Vagina (tissue), 2 donors: ENCODE results near the gene CADPS2. TPM values are rescaled to one million over a fixed set of nuclear protein-coding genes. Genes with fewer than 3 reads are reported as not detected.

Experiments
- DNase-seq, 2 donors: peaks; one replicate each; pipeline ENCODE4 v3.0.0-alpha.2; 2017; ENCODE audit errors: extremely low spot score in 2 of 2
- H3K27ac ChIP-seq: fragments of 200-600 bp; sonication (generic); one replicate; pipeline ENCODE4 v1.5.1; 2019
- H3K27me3 ChIP-seq: fragments of 200-600 bp; sonication (generic); one replicate; pipeline ENCODE4 v1.5.1; 2019
- H3K36me3 ChIP-seq, 2 donors: fragments of 200-600 bp; sonication (generic); one replicate each; pipeline ENCODE4 v1.5.1; 2017 to 2019
- H3K4me1 ChIP-seq: fragments of 200-600 bp; sonication (generic); one replicate; pipeline ENCODE4 v1.5.1; 2019
- H3K4me3 ChIP-seq, 2 donors: fragments of 200-600 bp; sonication (generic); 1 replicate in 1 of 2; 2 replicates in 1 of 2; pipeline ENCODE4 v1.5.1; 2016 to 2019
- H3K9me3 ChIP-seq: fragments of 200-600 bp; sonication (generic); one replicate; pipeline ENCODE4 v1.5.1; 2019
- POLR2A ChIP-seq, 2 donors: fragments of 450-650 bp; IDR thresholded peaks; one replicate each; pipeline ENCODE4 v1.6.1; 2017; ENCODE audit warnings: antibody characterized with exemption in 2 of 2, mild to moderate bottlenecking in 2 of 2, moderate library complexity in 2 of 2
- POLR2AphosphoS5 ChIP-seq, 2 donors: sonication (generic); formaldehyde crosslinking; IDR thresholded peaks; one replicate each; pipeline ENCODE4 v1.9.0; 2017; ENCODE audit warnings: antibody characterized with exemption in 2 of 2, mild to moderate bottlenecking in 2 of 2, low read depth in 1 of 2; ENCODE audit not compliant: insufficient read depth in 1 of 2
- intact Hi-C: fragments of 100-400 bp; cut with DNase I; formaldehyde crosslinking; loops from one replicate; pipeline ENCODE4 v1.15.1; 2023
- total RNA-seq: library from RNA; depleted of rRNA; stranded (reverse); fragments of >200 nt; gene quantifications from one replicate; pipeline ENCODE4 v1.2.3, GENCODE V29; 2016
- TF ChIP-seq, protein P1 (sequence below), 3 experiments: fragments of 450-650 bp in 2 of 3; fragments of 200-600 bp in 1 of 3; sonication (generic) in 1 of 3; IDR thresholded peaks; one replicate each; pipeline ENCODE4 v1.5.1; 2017 to 2019; ENCODE audit warnings: antibody characterized with exemption in 3 of 3, mild to moderate bottlenecking in 2 of 3, moderate library complexity in 2 of 3

The CADPS2 gene
- total RNA-seq, 1 donor from 2014 or later, result 25.5 TPM

DNA sequence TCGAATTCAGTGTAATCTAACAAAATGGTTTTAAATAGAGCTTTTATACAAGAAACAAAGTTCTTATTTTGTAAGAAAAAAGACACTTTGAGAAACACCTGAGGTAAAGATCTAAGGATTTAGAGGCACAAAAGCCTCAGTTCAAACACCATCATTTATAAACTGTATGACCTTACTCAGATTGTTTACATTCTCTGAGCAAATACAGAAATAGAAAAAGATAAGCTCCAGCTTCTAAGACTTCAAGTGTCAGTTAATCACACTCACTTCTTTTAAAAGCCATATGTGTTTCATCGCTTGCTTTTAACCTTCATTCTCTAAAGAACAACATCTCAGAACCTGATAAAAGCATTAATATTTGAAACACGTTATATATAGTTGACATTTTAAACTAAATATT lies 27.9 kb downstream of the CADPS2 start:
- H3K36me3 ChIP-seq, result no peaks in the 10 kb centered on the region
- no peak overlapping the region for H3K27ac ChIP-seq
- H3K4me1 ChIP-seq, result no peaks in the 10 kb centered on the region
- DNase-seq, result no peak
- intact Hi-C loops, result no loop called here
- H3K4me3 ChIP-seq, result no peak overlapping the region
- H3K27me3 ChIP-seq, result no peaks in the 10 kb centered on the region
- TF ChIP-seq, protein P1, sequence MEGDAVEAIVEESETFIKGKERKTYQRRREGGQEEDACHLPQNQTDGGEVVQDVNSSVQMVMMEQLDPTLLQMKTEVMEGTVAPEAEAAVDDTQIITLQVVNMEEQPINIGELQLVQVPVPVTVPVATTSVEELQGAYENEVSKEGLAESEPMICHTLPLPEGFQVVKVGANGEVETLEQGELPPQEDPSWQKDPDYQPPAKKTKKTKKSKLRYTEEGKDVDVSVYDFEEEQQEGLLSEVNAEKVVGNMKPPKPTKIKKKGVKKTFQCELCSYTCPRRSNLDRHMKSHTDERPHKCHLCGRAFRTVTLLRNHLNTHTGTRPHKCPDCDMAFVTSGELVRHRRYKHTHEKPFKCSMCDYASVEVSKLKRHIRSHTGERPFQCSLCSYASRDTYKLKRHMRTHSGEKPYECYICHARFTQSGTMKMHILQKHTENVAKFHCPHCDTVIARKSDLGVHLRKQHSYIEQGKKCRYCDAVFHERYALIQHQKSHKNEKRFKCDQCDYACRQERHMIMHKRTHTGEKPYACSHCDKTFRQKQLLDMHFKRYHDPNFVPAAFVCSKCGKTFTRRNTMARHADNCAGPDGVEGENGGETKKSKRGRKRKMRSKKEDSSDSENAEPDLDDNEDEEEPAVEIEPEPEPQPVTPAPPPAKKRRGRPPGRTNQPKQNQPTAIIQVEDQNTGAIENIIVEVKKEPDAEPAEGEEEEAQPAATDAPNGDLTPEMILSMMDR (IDR thresholded peaks at IDR 0.05), result no peak
- TF ChIP-seq POLR2A (IDR thresholded peaks at IDR 0.05) (no peak), POLR2AphosphoS5 (IDR thresholded peaks at IDR 0.05; ENCODE audit: insufficient read depth in 1 of 2, low read depth in 1 of 2) (no peak)
- no peaks in the 10 kb centered on the region for H3K9me3 ChIP-seq

DNA sequence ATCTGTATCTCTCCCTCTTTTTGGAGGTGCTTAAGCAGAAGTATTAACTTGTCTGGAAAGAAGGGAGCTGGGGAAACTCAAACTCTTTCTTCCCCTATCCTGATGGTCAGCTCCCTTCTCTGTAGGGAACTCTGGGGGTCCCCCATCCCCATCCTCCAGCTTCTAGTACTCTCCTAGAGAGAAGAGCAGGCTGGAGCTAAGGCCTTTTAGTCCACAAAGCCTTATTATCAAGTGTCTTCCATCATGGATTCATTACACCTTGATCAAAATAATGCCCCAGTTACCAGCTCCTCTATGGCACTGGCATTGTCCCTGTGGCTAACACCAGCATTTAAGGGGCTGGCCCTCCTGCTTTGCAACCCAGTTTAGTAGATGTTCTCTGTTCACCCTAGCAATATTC lies 35.7 kb downstream of the CADPS2 start:
- TF ChIP-seq, protein P1 (IDR thresholded peaks at IDR 0.05), result no peak
- TF ChIP-seq POLR2AphosphoS5 (IDR thresholded peaks at IDR 0.05; ENCODE audit: insufficient read depth in 1 of 2, low read depth in 1 of 2) (no peak), POLR2A (IDR thresholded peaks at IDR 0.05) (no peak)
- intact Hi-C loops, result no loop called here

DNA sequence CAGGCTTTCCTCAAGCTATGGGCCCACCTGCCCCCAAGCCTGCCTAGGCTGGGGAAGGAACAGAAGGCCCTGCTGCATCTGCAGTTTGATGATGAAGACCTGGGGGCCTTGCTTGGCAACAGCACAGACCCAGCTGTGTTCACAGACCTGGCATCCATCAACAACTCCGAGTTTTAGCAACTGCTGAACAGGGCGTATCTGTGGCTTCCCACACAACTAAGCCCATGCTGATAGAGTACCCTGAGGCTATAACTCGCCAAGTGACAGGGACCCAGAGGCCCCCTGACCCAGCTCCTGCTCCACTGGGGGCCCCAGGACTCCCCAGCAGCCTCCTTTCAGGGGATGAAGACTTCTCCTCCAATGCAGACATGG lies 36.3 kb downstream of the CADPS2 start:
- H3K27me3 ChIP-seq, result no peaks in the 10 kb centered on the region
- no peaks in the 10 kb centered on the region for H3K36me3 ChIP-seq
- no peak for TF ChIP-seq POLR2A (IDR thresholded peaks at IDR 0.05)
- TF ChIP-seq POLR2AphosphoS5 (IDR thresholded peaks at IDR 0.05; ENCODE audit: insufficient read depth in 1 of 2, low read depth in 1 of 2), result no peak
- TF ChIP-seq, protein P1 (IDR thresholded peaks at IDR 0.05), result no peak
- no peak overlapping the region for H3K4me3 ChIP-seq
- no peak for DNase-seq
- H3K27ac ChIP-seq, result no peak overlapping the region
- H3K9me3 ChIP-seq, result no peaks in the 10 kb centered on the region
- no peaks in the 10 kb centered on the region for H3K4me1 ChIP-seq
- intact Hi-C loops, result no loop called here

More for the DNA sequence above, 35.7 kb downstream of the CADPS2 start:
- H3K4me3 ChIP-seq, result no peak overlapping the region
- no peak for DNase-seq
- H3K4me1 ChIP-seq, result no peaks in the 10 kb centered on the region
- no peaks in the 10 kb centered on the region for H3K9me3 ChIP-seq
- no peak overlapping the region for H3K27ac ChIP-seq
- H3K36me3 ChIP-seq, result no peaks in the 10 kb centered on the region
- no peaks in the 10 kb centered on the region for H3K27me3 ChIP-seq

DNA sequence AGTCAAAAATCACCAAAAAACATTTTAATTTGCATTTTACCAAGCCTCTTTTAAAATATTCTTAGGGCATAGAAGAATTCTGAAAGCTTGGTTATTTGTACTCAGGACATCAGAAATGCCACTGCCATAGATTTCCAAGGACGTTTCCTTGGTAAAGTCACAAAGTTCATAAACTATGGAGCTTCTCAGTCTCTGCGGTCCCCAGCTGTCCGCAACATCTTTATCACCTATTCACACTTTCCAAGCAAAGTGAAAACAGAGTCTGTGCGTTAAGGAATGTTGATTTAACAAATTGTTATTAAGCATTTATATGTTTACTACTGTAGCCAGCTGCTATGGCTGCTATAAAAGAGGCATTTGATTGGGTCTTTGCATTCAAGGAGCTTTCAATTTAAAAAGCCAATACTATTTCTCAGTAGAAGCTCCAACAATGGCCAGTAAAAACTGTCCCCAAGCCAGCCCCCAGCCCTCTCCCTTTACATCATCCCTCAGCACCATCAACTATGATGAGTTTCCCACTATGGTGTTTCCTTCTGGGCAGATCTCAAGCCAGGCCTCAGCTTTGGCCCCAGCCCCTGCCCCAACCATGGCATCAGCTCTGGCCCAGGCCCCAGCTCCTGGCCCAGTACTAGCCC lies 36.8 kb downstream of the CADPS2 start:
- no peaks in the 10 kb centered on the region for H3K4me1 ChIP-seq
- no peaks in the 10 kb centered on the region for H3K9me3 ChIP-seq
- H3K27ac ChIP-seq, result no peak overlapping the region
- TF ChIP-seq, protein P1 (IDR thresholded peaks at IDR 0.05), result no peak
- TF ChIP-seq POLR2A (IDR thresholded peaks at IDR 0.05) (no peak), POLR2AphosphoS5 (IDR thresholded peaks at IDR 0.05; ENCODE audit: insufficient read depth in 1 of 2, low read depth in 1 of 2) (no peak)
- no peak overlapping the region for H3K4me3 ChIP-seq
- H3K27me3 ChIP-seq, result no peaks in the 10 kb centered on the region
- H3K36me3 ChIP-seq, result no peaks in the 10 kb centered on the region
- DNase-seq, result no peak
- intact Hi-C loops, result no loop called here

DNA sequence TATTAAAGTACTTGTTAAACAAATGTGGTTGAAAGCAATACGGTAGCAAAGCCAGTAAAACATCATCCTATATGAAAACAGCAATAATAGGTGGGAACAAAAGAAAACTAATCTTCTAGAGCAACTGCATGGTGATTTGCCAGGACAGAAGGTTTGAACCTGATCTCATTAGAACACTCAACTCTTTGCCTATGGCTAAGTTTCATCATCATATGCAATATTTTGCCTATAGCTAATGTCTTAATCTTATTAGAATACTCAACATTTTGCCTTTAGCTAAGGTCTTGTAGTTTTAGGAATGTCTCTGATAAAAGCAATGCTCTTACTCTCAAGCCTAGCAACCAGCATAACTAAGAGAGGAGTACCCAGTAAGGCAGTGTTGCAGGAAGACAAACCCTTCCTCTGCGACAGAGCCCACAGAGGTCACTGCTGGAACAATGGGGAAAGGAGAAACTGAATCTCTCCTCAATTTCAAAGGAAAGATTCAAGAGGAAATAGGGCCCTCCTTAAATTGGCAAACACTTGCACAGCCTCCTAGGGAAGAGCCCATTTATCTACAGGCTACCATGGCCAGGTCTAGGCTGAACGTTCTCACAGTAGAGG lies 38.3 kb downstream of the CADPS2 start:
- no peak for TF ChIP-seq POLR2A (IDR thresholded peaks at IDR 0.05)
- no peak for TF ChIP-seq POLR2AphosphoS5 (IDR thresholded peaks at IDR 0.05; ENCODE audit: insufficient read depth in 1 of 2, low read depth in 1 of 2)
- TF ChIP-seq, protein P1 (IDR thresholded peaks at IDR 0.05), result no peak
- Histone ChIP-seq H3K27ac (no peak overlapping the region), H3K4me3 (no peak overlapping the region), H3K36me3 (no peaks in the 10 kb centered on the region), H3K4me1 (no peaks in the 10 kb centered on the region), H3K27me3 (no peaks in the 10 kb centered on the region), H3K9me3 (no peaks in the 10 kb centered on the region)
- intact Hi-C loops, result no loop called here
- DNase-seq, result no peak
